Measurements from ENCODE around the gene CACNG7.
"Not testable (repeated sequence)": the region's sequence is repeated elsewhere in the genome, so short reads cannot be mapped to it uniquely, and the experiment has no call there.

Gene CACNG7, protein sequence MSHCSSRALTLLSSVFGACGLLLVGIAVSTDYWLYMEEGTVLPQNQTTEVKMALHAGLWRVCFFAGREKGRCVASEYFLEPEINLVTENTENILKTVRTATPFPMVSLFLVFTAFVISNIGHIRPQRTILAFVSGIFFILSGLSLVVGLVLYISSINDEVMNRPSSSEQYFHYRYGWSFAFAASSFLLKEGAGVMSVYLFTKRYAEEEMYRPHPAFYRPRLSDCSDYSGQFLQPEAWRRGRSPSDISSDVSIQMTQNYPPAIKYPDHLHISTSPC

DNA sequence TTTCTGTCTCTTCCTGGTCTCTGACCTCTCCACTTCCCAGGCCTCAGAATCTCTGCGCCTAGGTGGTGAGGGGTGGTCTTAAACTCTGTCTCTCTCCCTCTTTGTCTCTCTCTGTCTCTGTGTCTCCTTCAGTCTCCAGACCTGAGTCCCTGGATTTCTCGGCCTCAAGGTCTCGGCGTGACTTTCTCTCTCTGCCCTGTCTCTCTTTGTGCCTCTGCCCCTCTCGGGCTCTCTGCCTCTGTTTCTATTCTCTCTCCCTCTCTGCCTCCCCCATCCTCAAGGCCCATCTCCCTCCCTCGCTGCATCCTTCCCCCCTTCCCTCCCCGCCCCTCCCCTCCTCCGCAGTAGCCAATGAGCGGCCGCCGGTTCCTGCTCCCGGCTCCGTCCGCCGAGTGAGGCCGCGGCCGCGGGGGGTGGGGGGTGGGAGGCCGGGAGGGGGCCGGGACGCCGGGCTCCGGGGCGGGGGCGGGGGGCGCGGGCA, at the start of gene CACNG7:
TSS of gene CACNG7 (plus strand) at position 344 of the 481 bp plus-strand sequence. CDS start 3,554 bp downstream, outside the sequence.
- DNase-seq: no peak

DNA sequence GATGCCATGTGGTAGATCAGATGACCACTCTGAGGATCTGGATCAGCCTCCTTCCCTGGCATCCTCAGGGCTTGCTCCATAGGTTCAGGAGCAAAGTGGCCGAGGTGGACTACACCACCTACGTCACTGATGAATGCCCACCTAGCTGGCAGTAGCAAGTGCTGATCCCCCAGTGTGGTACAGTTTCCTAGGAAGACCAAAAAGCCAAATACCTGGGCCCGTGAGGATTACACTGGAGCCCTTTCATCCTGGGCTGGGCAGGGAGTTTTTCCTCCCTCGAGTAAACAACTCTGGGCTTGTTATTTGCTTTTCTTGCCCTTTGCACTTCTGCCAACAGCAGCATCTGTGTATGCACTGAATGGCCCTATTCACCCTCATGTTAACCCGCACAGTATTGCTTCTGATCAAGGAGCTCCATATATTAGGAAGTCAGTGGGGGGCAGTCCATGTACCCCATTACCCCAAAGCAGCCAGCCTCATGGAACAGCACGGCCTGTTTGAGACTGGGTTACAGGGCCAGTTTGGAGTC, 44.7 kb upstream of the CACNG7 start:
- DNase-seq: peak; percentile 56

DNA sequence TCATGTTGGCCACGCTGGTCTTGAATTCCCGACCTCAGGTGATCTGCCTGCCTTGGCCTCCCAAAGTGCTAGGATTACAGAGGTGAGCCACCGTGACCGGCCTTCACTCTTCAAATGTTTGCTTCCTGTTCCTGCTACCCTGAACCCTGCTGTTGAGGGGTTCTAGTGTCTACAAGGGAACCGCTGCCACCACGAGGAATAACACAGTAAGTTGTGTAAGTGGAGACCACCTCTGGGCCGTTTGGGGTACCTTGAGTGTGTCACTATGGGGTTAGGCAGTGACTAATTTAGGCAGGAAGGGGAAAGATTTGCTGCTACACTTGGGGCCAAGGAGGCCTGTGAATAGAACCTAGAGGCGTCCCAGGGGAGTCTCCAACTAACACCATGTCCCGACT, 43.6 kb upstream of the CACNG7 start:
- no peak for DNase-seq

DNA sequence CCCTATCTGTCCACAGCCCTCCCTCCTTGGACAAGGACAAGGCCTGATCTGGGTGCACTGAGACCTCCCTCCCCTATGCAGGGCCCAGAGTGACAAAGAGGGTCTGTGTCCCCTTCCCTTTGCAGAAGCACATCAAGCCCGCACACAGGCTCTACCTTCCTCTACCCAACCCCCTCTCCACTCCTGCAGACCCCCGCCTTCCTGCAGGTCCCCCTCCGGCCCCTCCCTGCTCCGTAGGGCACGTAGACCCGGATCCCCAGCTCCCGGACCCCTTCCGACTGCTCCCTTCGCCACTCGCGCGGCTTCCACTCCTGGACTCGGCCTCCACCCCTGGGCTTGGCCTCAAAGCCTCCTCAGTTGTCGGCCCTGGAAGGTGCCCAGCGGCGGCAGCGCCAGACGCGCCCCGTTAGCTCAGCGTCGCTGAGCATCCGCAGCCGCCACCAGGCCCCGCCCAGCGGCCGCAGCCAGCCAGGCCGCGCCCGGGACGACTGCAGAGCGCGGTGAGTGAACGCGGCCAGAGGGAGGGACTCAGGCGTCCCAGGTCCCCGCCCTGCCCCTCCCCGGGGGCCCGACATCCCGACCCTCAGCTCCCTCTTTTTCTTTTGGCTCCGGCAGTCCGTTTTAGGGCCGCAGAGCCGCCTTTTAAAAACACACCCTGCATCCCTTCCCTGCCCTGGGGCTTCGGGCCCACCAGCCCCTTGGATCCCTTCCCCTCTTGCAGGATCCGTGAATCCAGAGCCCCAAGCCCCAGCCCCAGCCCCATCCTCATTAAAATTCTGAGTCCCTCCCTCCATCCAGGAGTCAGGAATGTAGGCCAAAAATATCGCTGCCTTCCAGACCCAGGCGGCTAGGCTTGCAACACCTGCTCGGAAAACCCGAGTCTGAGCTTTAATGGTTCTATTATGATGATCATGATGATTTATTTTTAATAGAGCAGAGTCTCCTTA, 42.9 kb upstream of the CACNG7 start:
- no peak for DNase-seq

DNA sequence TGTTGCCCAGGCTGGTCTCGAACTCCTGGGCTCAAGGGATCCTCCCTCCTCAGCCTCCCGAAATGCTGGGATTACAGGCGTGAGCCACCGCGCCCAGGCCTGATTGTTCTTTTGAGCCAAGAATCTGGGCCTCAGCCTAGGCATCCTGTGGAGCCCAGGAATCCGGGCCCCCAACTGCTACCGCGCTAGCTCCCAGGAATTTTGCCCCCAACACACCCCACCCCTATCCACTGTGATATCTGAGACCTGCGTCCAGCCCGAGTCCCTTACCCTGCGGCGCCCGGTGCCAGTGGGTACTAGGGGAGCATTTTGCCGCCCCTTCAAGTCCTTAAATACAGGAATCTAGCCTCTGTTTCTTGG, 42.2 kb upstream of the CACNG7 start:
- DNase-seq: no peak

DNA sequence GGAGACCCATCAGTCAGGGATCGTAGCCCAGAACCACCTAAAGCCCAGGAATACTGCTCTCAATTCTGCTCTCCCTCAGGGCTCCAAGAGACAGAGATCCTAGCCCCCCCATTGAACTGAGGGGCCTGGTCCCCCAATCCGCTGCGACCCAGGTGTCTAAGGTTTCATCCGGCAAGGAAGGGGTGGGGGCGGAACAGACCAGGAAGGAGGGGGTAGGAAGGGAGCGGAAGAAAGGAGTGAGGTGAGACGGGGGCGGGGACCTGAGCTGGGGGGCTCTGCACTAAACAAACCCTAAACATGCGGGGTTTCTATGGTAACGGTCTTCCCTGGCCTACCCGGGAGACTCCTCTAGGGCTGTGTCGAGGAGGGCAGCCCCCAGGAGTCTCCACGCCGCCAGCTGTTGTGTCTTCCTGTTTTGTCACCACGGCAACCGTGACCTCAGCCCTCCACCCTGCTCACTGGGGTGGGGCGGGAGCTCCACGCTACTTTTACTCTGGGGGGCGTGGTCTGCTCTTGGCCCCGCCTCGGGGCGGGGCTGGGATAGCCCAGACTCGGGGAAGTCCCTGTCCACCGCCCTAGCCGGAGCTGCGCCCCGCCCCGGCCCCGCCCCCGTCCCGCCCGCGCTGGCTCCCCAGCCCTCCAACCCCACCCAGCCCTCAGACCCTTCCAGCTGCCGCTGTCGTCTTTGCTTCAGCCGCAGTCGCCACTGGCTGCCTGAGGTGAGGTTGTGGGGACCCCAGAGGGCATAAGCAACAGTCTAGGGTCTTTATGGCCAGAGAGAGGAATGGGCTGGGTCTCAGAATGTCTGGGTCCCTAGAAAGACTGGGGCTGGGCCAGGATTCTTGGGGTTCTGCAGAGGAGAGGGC, 41.6 kb upstream of the CACNG7 start, which contains the start of gene MYADM:
TSS of gene MYADM (plus strand) at position 659 of the 866 bp plus-strand sequence. CDS start 5,647 bp downstream, outside the sequence.
- peak; percentile 92 for DNase-seq

DNA sequence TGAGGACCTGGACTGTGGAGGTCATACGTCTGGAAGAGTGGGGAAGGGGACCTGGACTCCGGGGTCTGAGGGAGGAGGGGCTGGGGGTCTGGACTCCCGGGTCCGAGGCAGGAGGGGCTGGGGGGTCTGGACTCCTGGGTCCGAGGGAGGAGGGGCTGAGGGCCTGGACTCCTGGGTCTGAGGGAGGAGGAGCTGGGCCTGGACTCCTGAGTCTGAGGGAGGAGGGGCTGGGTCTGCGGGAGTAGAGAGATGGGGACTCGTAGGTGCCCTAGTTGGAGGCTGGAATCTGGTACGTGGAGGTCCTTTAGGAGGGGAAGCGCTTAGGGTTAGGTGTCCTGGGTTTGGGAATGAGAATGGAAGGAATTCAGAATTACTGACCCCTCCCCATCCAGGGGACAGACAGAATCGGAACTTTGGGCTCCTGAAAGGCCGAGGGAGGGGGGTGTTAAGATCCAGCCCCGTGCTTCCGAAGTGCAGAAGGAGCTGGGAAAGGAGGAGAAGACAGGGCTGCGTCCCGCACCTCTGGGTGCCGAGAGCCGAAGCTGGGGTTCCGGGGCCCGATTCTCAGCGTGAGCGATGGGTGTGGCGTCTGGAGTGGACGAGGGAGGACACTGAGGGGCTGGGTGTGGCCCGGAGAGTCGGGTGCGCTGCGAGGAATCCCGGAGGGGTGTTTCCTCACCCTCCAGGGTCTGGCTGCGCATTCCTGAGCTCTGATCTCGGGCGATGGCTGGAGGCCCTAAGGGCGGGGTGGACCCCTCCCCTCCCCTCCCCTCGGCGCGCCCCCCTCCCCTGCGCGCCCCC, 40.8 kb upstream of the CACNG7 start:
- peak; percentile 21 for DNase-seq

DNA sequence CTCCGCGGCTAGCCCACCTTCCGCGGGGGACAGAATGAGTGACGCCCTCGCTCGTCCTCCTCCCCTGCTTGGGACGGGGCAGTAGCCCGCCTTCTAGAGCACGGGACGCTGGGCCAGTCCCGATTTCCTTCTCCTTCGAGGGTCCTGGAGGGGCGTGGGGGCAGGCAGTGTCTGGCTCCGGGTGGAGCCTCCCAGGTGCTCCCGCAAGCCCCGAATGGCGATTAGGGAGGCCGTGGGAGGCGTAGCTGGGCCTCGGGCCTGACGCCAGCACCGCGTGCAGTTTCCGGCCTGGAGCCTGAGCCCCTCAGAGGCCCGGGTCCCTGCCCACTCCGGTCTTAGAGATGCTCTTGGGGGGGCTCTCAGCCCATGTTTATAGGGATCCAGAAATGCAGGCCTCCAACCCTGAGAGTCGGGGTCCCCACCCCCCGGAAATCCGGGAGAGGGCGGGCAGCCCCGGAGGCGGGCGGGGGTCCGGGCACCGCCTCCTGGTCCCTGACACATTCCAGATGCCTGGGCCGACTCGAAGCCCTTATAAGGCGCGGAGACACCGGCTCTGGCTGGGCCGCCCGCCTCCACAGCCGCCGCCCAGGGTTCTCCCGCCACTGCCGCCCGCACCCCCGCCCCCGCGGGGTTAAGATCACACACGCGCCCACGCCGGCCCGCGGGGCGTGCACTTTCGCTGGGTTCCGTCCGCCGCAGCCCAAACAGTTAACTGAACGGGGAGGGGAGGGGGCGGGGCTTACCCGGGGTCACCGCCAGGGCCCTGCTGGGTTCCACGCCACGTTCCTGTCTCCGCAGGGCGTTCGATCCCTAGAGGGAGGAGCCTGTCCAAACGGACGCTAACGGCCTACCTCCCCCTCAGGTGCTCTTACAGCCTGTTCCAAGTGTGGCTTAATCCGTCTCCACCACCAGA, 39.9 kb upstream of the CACNG7 start:
- peak; percentile 79 for DNase-seq

DNA sequence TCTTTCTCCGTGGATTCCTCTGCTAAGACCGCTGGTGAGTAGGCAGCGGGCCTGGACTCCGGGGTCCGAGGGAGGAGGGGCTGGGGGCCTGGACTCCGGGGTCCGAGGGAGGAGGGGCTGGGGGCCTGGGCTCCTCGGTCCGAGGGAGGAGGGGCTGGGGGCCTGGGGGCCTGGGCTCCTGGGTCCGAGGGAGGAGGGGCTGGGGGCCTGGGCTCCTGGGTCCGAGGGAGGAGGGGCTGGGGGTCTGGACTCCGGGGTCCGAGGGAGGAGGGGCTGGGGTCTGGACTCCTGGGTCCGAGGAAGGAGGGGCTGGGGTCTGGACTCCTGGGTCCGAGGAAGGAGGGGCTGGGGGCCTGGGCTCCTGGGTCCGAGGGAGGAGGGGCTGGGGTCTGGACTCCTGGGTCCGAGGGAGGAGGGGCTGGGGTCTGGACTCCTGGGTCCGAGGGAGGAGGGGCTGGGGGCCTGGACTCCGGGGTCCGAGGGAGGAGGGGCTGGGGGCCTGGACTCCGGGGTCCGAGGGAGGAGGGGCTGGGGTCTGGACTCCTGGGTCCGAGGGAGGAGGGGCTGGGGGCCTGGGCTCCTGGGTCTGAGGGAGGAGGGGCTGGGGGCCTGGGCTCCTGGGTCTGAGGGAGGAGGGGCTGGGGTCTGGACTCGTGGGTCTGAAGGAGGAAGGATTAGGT, 39.1 kb upstream of the CACNG7 start:
- not testable (repeated sequence) for DNase-seq

DNA sequence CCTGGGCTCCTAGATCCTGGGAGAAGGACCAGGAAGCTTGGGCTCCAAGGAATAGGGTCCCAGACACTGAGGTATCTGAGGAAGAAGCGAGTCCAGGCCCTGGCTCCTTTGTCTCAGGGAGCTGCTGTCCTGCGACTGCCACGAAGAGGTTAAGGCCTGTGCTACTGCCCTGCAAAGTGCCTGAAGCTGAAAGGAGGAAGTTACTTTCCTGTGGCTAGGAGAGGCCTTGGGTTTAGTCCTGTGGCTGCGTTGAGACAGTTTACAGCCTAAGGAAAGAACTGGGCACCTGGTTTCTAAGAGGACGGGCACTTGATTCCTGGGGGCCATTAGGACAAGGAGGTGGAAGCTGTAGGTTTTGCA, 38.6 kb upstream of the CACNG7 start:
- DNase-seq: no peak

DNA sequence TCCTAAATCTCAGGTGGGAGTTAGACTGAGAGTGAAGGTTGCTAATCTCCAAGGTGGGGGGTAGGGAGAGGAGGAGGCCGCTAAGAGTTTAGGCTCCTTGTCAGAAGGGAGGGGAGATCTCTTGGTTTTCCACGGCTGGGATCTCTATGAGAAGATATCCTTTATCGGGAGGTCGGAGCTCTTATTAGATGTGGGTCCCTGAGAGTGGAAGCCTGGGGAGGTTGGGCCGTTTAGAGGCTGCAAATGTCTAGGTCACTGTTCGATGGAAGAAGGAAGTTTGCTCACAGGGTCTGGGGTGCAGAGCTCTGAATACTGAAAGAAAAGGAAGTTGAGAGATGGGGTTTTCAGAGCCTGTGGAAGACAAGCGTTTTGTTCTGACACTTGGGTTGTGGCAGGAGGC, 37.6 kb upstream of the CACNG7 start:
- DNase-seq: no peak

DNA sequence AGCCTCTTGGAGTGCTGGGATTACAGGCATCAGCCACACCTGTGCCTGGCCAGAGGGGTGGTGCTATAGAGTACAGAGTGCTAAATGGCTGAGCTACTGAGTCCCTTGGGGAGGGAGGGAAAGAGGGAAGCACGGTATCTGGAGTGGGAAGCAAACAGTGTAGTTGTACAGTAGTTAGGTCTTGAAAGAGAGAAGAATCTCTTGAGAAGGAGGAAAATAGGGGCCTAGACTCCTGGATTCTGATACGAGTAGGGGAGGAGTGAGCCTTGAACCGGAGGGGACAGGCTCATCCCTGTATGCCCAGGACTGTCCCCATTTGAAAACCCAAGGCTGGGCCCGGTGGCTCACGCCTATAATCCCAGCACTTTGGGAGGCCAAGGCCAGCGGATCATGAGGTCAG, 36.3 kb upstream of the CACNG7 start:
- DNase-seq: no peak

DNA sequence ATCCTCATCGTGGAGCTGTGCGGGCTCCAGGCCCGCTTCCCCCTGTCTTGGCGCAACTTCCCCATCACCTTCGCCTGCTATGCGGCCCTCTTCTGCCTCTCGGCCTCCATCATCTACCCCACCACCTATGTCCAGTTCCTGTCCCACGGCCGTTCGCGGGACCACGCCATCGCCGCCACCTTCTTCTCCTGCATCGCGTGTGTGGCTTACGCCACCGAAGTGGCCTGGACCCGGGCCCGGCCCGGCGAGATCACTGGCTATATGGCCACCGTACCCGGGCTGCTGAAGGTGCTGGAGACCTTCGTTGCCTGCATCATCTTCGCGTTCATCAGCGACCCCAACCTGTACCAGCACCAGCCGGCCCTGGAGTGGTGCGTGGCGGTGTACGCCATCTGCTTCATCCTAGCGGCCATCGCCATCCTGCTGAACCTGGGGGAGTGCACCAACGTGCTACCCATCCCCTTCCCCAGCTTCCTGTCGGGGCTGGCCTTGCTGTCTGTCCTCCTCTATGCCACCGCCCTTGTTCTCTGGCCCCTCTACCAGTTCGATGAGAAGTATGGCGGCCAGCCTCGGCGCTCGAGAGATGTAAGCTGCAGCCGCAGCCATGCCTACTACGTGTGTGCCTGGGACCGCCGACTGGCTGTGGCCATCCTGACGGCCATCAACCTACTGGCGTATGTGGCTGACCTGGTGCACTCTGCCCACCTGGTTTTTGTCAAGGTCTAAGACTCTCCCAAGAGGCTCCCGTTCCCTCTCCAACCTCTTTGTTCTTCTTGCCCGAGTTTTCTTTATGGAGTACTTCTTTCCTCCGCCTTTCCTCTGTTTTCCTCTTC, 35.1 kb upstream of the CACNG7 start:
- no peak for DNase-seq

DNA sequence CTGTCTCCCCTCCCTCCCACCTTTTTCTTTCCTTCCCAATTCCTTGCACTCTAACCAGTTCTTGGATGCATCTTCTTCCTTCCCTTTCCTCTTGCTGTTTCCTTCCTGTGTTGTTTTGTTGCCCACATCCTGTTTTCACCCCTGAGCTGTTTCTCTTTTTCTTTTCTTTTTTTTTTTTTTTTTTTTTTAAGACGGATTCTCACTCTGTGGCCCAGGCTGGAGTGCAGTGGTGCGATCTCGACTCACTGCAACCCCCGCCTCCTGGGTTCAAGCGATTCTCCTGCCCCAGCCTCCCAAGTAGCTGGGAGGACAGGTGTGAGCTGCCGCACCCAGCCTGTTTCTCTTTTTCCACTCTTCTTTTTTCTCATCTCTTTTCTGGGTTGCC, 34.5 kb upstream of the CACNG7 start:
- DNase-seq: no peak

DNA sequence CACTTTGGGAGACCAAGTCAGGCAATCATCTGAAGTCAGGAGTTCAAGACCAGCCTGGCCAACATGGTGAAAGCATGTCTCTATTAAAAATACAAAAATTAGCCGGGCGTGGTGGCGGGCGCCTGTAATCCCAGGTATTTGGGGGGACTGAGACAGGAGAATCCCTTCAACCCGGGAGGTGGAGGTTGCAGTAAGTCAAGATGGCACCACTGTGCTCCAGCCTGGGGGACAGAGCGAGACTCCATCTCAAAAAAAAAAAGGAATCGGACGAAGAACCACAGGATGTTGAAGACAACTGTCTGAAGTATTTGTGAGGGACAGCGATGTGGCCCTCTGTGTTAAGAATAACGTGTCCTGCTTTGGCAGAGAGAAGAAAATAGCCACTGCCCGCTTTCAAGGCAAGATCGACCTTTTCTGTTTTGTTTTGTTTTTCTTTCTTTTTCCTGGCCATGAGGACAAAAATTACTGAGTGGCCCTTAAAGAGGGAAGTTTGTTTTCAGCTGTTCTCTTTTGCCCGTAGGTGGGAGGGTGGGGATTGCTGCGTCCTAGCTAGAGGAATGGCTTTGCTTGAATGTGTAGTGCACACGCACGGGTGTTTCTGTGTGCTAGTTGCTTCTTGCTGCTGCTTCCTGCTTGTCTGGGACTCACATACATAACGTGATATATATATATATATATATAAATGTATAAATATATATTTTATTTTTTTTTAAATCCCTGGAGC, 33.3 kb upstream of the CACNG7 start:
- no peak for DNase-seq

DNA sequence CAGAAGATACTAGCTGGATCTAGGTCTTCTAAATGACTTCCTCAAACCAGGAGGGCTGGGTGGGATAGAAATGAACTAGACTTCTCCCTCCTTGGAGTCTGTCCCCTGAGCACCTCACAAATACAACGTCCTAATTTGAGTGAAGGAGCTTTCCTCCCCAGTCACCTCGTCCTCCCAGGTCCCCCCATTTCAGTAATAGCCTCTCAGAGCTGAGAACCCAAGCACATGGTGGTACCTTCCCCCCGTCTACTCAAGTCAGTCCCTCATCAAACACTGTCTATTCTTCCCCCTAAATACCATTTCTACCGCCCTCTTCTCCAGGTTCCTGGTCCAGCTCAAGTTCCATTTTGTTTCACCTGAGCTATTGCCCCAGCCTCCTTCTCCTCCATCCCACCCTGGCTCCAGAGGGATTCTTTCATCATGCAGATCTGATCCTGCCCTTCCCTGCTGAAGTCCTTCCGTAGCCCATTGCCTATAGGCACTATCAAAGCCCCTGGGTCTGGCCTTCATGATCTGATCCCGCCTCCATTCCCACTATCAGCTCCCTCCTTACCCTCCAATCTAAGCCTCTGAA, 32.3 kb upstream of the CACNG7 start:
- no peak for DNase-seq

DNA sequence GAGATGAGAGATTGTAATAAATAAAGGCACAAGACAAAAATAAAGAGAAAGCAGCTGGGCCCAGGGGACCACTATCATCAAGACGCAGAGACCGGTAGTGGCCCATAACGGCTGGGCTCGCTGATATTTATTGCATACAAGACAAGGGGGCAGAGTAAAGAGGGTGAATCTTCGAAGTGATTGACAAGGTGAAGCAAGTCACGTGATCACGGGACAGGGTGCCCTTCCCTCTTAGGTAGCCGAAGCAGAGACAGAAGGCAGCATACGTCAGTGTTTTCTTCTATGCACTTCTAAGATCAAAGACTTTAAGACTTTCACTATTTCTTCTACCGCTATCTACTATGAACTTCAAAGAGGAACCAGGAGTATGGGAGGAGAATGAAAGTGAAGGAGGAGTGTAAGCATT, 31.7 kb upstream of the CACNG7 start:
- no peak for DNase-seq

DNA sequence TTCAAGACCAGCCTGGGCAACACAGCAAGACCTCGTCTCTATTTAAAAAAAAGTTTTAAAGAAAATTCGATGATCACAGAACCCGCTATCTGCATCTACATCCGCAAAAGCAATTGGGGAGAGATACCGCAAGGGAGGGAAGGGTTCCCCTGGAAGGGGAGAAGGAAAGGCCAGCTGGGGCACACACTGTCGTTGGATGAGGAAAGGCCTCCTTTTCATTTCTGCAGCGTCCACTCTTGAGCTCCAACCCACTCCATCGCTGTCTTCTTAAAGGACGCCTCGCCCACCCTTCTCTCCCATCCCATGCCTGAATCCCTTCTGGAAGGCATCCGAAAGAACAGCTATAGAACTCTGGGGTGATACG, 30.3 kb upstream of the CACNG7 start:
- DNase-seq: no peak

All from NCI-H2029 (cell line).